ENCODE data around the gene STIM2. TPM values are rescaled to one million over a fixed set of nuclear protein-coding genes. Genes with fewer than 3 reads are reported as not detected.
"Not testable (repeated sequence)": the region's sequence is repeated elsewhere in the genome, so short reads cannot be mapped to it uniquely, and the experiment has no call there.

The STIM2 gene
- 10 to 100 TPM; 15.9 to 25.5 (median 23.6) TPM for total RNA-seq

DNA sequence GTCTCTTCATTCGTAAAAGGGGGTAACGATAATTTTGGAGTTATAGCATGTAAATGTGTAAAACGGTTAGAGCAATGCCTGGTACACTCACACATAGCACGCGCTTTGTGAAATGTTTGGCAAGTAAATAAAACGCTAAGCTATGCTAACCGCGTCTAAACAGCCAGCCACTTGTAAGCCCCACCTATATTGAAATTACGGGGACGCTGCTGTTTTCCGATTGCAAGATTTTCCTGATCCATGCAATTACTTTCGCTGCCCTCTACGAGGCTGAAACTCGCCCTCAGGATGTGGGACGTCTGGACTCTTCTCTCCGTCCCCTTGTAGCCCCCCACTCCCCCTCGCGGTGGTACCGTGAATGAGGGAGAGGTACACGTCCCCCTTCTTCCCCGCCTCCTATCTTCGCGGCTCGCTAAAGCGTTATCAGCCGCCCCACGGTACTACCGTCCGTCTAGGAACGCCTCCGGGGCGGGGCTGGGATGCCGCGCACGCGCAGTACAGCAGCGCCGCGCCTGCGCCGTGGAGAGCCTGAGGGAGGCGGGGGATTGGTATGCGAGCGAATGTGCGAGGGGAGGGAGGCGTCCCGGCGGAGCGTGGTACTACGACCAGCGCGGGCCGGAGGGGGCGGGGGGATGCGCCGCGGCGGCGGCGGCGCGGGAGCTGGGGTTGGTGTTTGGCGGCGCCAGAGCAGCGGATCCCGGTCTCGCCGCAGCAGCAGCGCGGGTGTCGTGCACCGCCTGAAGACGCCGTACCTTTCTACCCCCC is at the start of gene STIM2:
Gene STIM2 (plus strand): TSS at position 685 of the 765 bp plus-strand sequence.
- 0 to 1% methylated on average over 62 to 64 of the region's 74 CpGs for WGBS, 2 donors
- intact Hi-C loops (cut with DNase I; ENCODE audit: low total_unique reads): no loop called here
- TF ChIP-seq, protein P1, sequence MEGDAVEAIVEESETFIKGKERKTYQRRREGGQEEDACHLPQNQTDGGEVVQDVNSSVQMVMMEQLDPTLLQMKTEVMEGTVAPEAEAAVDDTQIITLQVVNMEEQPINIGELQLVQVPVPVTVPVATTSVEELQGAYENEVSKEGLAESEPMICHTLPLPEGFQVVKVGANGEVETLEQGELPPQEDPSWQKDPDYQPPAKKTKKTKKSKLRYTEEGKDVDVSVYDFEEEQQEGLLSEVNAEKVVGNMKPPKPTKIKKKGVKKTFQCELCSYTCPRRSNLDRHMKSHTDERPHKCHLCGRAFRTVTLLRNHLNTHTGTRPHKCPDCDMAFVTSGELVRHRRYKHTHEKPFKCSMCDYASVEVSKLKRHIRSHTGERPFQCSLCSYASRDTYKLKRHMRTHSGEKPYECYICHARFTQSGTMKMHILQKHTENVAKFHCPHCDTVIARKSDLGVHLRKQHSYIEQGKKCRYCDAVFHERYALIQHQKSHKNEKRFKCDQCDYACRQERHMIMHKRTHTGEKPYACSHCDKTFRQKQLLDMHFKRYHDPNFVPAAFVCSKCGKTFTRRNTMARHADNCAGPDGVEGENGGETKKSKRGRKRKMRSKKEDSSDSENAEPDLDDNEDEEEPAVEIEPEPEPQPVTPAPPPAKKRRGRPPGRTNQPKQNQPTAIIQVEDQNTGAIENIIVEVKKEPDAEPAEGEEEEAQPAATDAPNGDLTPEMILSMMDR (IDR thresholded peaks at IDR 0.05): peak in 1 of 3 donors; percentile 59
- TF ChIP-seq POLR2A (IDR thresholded peaks at IDR 0.05): peak in 1 of 2 donors; percentile 6
- H3K4me3 ChIP-seq (ENCODE audit: low read depth, poor library complexity, severe bottlenecking): peak within 1 kb of the TSS; percentile 90
- peak; percentile 95 to 99 for DNase-seq (ENCODE audit: low spot score in 2 of 2)

DNA sequence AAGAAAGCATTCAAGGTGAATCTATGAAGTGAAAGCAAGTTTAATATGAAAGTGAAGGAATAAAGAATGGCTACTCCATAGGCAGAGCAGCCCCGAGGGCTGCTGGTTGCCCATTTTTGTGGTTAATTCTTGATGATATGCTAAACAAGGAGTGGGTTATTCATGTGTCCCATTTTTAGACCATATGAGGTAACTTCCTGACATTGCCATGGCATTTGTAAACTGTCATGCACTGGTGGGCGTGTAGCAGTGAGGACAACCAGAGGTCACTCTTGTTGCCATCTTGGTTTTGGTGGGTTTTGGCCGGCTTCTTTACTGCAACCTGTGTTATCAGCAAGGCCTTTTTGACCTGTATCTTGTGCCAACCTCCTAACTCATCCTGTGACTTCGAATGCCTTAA is 49.1 kb upstream of the STIM2 start:
- H3K4me3 ChIP-seq (ENCODE audit: low read depth, poor library complexity, severe bottlenecking); DNase-seq (ENCODE audit: low spot score in 2 of 2); intact Hi-C loops (cut with DNase I; ENCODE audit: low total_unique reads): not testable (repeated sequence)
- WGBS, 2 donors: 65 to 74% methylated on average over 4 of the region's 4 CpGs

DNA sequence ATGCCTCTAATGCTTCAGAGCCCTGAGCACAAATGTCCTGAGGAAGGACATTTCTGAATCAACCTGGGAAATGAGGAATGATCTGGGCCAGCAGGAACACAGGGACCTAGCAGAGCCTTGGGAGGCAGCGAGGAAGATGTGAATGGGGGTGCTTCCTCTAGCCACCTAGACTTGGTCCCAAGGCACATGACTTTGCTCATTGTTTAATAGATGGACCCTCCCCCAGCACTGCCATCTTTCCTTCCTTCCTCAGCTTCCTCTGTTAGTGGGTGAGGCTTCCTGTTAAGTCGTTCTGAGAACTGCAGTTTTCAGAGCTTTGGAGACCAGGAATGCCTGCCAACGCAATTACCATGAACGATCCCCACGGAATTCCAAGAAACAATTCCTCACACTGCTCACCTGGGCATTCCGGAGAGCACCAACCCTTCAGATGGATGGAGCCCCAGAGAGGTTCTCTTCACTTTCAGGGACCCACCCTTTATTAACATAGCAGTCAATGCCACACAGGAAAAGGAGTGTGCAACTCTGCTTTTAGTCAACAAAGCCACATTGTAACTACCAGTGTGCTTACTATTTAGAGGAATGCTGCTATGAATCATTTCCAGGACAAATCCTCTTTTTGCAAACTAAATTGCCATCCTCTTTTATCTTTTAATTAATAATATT is 48.5 kb upstream of the STIM2 start:
- WGBS, 2 donors: 35 to 50% methylated on average over 6 of the region's 6 CpGs
- intact Hi-C loops (cut with DNase I; ENCODE audit: low total_unique reads): no loop called here
- no peak for DNase-seq (ENCODE audit: low spot score in 2 of 2)
- TF ChIP-seq, protein P1 (IDR thresholded peaks at IDR 0.05): no peak
- no peak for TF ChIP-seq POLR2A (IDR thresholded peaks at IDR 0.05)
- H3K4me3 ChIP-seq (ENCODE audit: low read depth, poor library complexity, severe bottlenecking): no peak overlapping the region

DNA sequence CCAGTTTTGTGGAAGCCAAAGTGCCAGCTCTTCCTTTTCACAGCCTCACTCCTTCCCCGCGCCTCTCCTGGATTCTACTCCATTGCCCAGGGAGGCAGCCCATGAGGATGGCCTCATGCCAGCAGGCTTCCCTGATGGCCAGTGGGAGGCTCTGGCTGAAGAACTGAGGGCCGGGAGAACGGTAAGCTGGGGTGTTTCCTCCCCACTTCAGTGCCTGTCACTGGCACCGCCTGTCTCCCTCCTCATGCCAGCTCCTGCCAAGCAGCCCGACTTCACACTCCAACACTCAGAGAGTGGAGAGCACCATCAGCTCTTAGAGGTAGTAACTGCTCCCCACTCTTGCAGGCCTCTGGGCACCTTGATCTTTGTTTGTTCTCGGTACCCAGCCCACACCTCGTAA is 46.9 kb upstream of the STIM2 start:
- WGBS, 2 donors: 77 to 80% methylated on average over 8 of the region's 8 CpGs
- H3K4me3 ChIP-seq (ENCODE audit: low read depth, poor library complexity, severe bottlenecking): no peak overlapping the region
- no peak for DNase-seq (ENCODE audit: low spot score in 2 of 2)
- TF ChIP-seq, protein P1 (IDR thresholded peaks at IDR 0.05): no peak
- no peak for TF ChIP-seq POLR2A (IDR thresholded peaks at IDR 0.05)
- intact Hi-C loops (cut with DNase I; ENCODE audit: low total_unique reads): no loop called here

DNA sequence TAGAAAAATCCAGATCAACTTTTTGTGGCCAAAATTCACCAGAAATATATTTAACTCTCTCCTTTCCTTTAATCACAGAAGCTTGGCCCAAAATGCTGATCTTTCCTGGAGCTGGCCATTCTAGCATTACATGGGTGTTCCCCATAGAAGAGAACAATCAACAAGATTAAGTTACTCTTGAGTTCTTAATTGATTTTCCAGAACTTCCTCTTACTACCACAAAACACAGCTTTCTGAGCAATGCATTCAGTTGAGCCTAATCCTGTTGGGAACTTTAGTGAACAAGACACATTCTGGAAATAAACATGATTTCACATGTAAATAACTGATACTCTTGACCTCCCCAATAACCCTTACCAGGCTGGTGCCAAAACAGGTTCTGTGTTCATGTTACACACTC is 45.4 kb upstream of the STIM2 start:
- DNase-seq (ENCODE audit: low spot score in 2 of 2): no peak
- H3K4me3 ChIP-seq (ENCODE audit: low read depth, poor library complexity, severe bottlenecking): no peak overlapping the region
- intact Hi-C loops (cut with DNase I; ENCODE audit: low total_unique reads): no loop called here
- TF ChIP-seq, protein P1 (IDR thresholded peaks at IDR 0.05): no peak
- TF ChIP-seq POLR2A (IDR thresholded peaks at IDR 0.05): no peak

DNA sequence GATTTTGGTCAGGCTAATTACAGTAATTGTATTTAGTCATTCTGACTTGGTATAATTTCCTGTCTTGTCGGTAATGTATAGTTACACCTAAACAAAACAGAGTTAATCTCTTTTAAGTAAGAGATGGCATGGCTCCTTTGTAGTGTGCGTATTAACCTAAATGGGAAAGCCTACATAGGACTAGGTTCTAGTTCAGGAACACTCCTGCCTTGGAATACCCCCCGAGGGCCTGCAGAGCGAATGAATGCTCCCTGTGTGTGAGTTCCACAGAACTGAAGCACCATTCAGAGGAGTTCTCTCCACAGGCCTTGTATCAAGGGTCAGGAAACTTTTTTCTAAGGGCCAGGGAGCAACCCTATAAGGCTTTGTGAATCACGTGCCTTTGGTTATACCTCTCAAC is 44.9 kb upstream of the STIM2 start:
- WGBS, 2 donors: 75 to 82% methylated on average over 5 of the region's 5 CpGs
- no peak for DNase-seq (ENCODE audit: low spot score in 2 of 2)
- H3K4me3 ChIP-seq (ENCODE audit: low read depth, poor library complexity, severe bottlenecking): no peak overlapping the region
- intact Hi-C loops (cut with DNase I; ENCODE audit: low total_unique reads): no loop called here
- TF ChIP-seq, protein P1 (IDR thresholded peaks at IDR 0.05): no peak
- no peak for TF ChIP-seq POLR2A (IDR thresholded peaks at IDR 0.05)
